PC-9 (cell line): Measurements from ENCODE around the gene SETBP1.

ENCODE experiments used
- EZH2 ChIP-seq: fragments of 200-600 bp; sonication (generic); IDR thresholded peaks from 2 replicates; pipeline ENCODE4 v1.8.0; 2017; ENCODE audit warnings: antibody characterized with exemption, low read depth
- TF ChIP-seq, protein P1 (sequence below): fragments of 200-600 bp; sonication (generic); conservative IDR thresholded peaks from 2 replicates; pipeline ENCODE4 v1.6.1; 2017; ENCODE audit warnings: mixed run types, antibody characterized with exemption, mild to moderate bottlenecking, moderate library complexity

GRCh38 chr18:44761812-44762211 is 81.1 kb downstream of the SETBP1 start:
- TF ChIP-seq, protein P1, sequence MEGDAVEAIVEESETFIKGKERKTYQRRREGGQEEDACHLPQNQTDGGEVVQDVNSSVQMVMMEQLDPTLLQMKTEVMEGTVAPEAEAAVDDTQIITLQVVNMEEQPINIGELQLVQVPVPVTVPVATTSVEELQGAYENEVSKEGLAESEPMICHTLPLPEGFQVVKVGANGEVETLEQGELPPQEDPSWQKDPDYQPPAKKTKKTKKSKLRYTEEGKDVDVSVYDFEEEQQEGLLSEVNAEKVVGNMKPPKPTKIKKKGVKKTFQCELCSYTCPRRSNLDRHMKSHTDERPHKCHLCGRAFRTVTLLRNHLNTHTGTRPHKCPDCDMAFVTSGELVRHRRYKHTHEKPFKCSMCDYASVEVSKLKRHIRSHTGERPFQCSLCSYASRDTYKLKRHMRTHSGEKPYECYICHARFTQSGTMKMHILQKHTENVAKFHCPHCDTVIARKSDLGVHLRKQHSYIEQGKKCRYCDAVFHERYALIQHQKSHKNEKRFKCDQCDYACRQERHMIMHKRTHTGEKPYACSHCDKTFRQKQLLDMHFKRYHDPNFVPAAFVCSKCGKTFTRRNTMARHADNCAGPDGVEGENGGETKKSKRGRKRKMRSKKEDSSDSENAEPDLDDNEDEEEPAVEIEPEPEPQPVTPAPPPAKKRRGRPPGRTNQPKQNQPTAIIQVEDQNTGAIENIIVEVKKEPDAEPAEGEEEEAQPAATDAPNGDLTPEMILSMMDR, result no peak
- TF ChIP-seq EZH2, result no peak
